ENCODE data around the gene WDR46. TPM values are rescaled to one million over a fixed set of nuclear protein-coding genes. Genes with fewer than 3 reads are reported as not detected.
A peak's percentile ranks its signal among the peaks of the same experiment; 100 is the strongest.
"Not testable (repeated sequence)": the region's sequence is repeated elsewhere in the genome, so short reads cannot be mapped to it uniquely, and the experiment has no call there.

Gene WDR46
- total RNA-seq, 4 donors from 2014 or later, result 25.0 to 87.2 (median 55.8) TPM

DNA sequence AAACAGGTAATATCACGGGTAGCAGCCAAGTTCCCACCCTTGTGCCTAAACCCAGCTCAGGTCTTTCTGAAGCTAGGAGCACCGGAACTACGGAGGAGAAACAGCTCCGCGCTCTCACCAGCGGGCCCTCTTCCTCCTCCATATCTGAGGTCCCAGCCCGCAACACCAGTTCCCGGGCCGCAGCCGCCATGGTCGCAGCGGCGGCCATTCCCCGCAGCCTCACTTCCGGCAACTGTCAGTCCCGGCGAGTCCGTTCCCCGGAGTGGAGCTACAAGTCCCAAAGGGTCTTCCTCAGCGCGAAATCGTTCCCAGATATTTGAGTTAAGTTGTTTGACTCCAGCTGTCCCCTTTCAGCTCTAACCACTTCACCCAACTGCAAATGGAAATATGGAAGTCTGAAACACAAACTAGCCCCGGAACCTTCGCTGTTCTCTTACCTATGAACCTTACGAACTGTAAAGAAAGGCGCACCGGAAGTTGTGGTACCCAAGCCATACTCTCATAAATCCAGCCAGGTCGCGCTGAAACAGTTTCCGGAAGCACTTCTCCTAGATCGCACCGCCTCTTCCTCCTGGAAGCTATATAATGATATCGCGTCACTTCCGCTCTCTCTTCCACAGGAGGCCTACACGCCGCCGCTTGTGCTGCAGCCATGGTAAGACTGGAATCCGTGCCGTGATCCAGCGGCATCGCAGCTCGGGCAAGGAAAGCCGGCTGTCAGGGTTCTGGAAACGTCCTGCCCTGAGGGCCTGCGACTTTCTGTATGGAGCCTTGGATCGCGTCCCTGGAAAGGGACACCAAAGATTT lies 17.4 kb downstream of the WDR46 start, which contains the start of the genes RPS18 and VPS52:
TSS of gene RPS18 (plus strand) at position 608 of the 807 bp plus-strand sequence. CDS start at position 653, 45 bp downstream.
TSS of gene VPS52 (minus strand) at position 409 of the 807 bp plus-strand sequence. CDS start at position 208, 201 bp downstream.
- Histone ChIP-seq H3K36me3 (peaks cover 0 to 20% (median 8%) of the 10 kb centered on the region in 4 donors), H3K4me1 (peaks cover 28 to 54% (median 47%) of the 10 kb centered on the region in 4 donors), H3K4me3 (peak within 1 kb of the TSS; percentile 54 to 85 (median 67)), H3K27ac (peak within 1 kb of the TSS; percentile 91 to 97 (median 94)), H3K9me3 (no peaks in the 10 kb centered on the region), H3K27me3 (no peaks in the 10 kb centered on the region)
- 0% methylated on average over 48 of the region's 48 CpGs; no CpG with 5 or more reads in 1 of the 2 donors for WGBS, 2 donors (ENCODE audit: low coverage in 1 of 2)
- intact Hi-C loops (cut with DNase I; ENCODE audit: low total_unique reads) (no loop called here), in situ Hi-C loops (cut with MboI; ENCODE audit: low pct_ligation_motif_present in 1 of 4, low pct_unique_long_range_greater_than_20kb in 1 of 4, low sequenced_read_pairs in 3 of 4) (no loop called here)
- TF ChIP-seq CTCF (IDR thresholded peaks at IDR 0.05) (peak in 1 of 5 experiments; percentile 39), POLR2A (IDR thresholded peaks at IDR 0.05) (peak; percentile 98), EP300 (IDR thresholded peaks at IDR 0.05; ENCODE audit: low read depth) (no peak), POLR2AphosphoS5 (IDR thresholded peaks at IDR 0.05) (peak; percentile 99 to 100 (median 100))
- DNase-seq, result peak; percentile 94

DNA sequence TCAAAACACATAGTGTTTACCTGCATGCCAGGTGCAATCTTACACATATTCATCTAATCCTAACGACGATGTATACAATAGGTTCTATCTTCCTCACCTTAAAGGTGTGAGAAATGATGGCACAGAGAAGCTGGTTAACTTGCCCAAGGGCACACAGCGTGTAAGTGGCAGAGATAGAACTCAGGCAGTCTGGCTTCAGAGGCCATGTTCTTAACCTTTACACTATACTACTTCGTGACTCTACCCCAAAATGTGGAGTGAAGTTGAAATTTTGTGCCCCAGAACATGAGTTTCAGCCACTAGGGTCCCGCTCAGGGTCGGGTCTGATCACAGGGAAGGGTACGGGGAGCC lies 17.9 kb downstream of the WDR46 start:
- Histone ChIP-seq H3K4me1 (peaks cover 23 to 48% (median 41%) of the 10 kb centered on the region in 4 donors), H3K36me3 (peaks cover 0 to 25% (median 10%) of the 10 kb centered on the region in 4 donors), H3K9me3 (no peaks in the 10 kb centered on the region), H3K4me3 (peak overlapping the region; percentile 54 to 85 (median 67)), H3K27ac (peak overlapping the region; percentile 91 to 97 (median 94)), H3K27me3 (no peaks in the 10 kb centered on the region)
- DNase-seq, result no peak
- intact Hi-C loops (cut with DNase I; ENCODE audit: low total_unique reads), result no loop called here
- in situ Hi-C loops (cut with MboI; ENCODE audit: low pct_ligation_motif_present in 1 of 4, low pct_unique_long_range_greater_than_20kb in 1 of 4, low sequenced_read_pairs in 3 of 4), result no loop called here
- no peak for TF ChIP-seq POLR2AphosphoS5 (IDR thresholded peaks at IDR 0.05)
- peak in 1 of 5 experiments; percentile 29 for TF ChIP-seq CTCF (IDR thresholded peaks at IDR 0.05)
- 1 to 7% methylated on average over 3 to 7 of the region's 7 CpGs for WGBS, 2 donors (ENCODE audit: low coverage in 1 of 2)

DNA sequence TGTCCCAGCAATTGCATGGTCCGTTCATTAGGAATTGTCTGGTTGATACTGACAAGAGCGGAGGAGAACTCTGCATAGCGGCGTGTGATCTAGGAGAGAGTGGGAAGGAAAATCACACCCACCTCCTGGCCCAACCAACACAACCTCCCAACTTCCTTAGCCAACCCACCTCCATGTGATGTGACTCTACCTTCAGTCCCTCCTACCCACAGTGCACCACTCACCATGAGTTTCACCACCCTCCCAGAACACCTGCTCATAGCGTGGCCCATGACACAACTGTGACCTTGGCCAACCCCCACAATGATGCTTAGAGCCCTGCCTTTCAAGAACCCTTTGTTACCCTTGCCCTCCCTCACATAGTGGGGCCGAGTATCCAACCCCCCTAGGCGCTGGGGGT lies 25.0 kb downstream of the WDR46 start:
- in situ Hi-C loops (cut with MboI; ENCODE audit: low pct_ligation_motif_present in 1 of 4, low pct_unique_long_range_greater_than_20kb in 1 of 4, low sequenced_read_pairs in 3 of 4), result no loop called here
- H3K36me3 ChIP-seq, result peaks cover 0 to 50% (median 14%) of the 10 kb centered on the region in 4 donors

GRCh38 chr6:33262490-33262889 lies 26.5 kb downstream of the WDR46 start:
- H3K9me3 ChIP-seq; H3K27me3 ChIP-seq; H3K4me3 ChIP-seq; in situ Hi-C loops (cut with MboI; ENCODE audit: low pct_ligation_motif_present in 1 of 4, low pct_unique_long_range_greater_than_20kb in 1 of 4, low sequenced_read_pairs in 3 of 4); H3K4me1 ChIP-seq; intact Hi-C loops (cut with DNase I; ENCODE audit: low total_unique reads); DNase-seq; H3K27ac ChIP-seq: not testable (repeated sequence)
- WGBS, 2 donors (ENCODE audit: low coverage in 1 of 2), result 96% methylated on average over 3 of the region's 3 CpGs; no CpG with 5 or more reads in 1 of the 2 donors
- peaks cover 0 to 38% (median 10%) of the 10 kb centered on the region in 4 donors for H3K36me3 ChIP-seq

More for the DNA sequence above, 25.0 kb downstream of the WDR46 start:
- no peaks in the 10 kb centered on the region for H3K9me3 ChIP-seq
- H3K27me3 ChIP-seq, result no peaks in the 10 kb centered on the region
- no peaks in the 10 kb centered on the region for H3K4me1 ChIP-seq
- WGBS, 2 donors (ENCODE audit: low coverage in 1 of 2), result 84 to 96% methylated on average over 4 to 7 of the region's 7 CpGs
- intact Hi-C loops (cut with DNase I; ENCODE audit: low total_unique reads), result no loop called here
- no peak overlapping the region for H3K4me3 ChIP-seq
- no peak overlapping the region for H3K27ac ChIP-seq
- no peak for TF ChIP-seq POLR2A (IDR thresholded peaks at IDR 0.05)
- no peak for TF ChIP-seq POLR2AphosphoS5 (IDR thresholded peaks at IDR 0.05)
- no peak for TF ChIP-seq EP300 (IDR thresholded peaks at IDR 0.05; ENCODE audit: low read depth)
- no peak for TF ChIP-seq CTCF (IDR thresholded peaks at IDR 0.05)
- DNase-seq, result no peak
